Esophagus muscularis mucosa (tissue), 3 donors: ENCODE measurements around the gene FAM89A.
"Not testable (repeated sequence)": the region's sequence is repeated elsewhere in the genome, so short reads cannot be mapped to it uniquely, and the experiment has no call there.

Source experiments
- POLR2A ChIP-seq: fragments of 450-650 bp; IDR thresholded peaks from one replicate; pipeline ENCODE4 v1.6.1; 2017; ENCODE audit warnings: antibody characterized with exemption, moderate library complexity, mild to moderate bottlenecking, low read depth
- POLR2AphosphoS5 ChIP-seq, 2 donors: sonication (generic); formaldehyde crosslinking; IDR thresholded peaks; one replicate each; pipeline ENCODE4 v1.6.1; 2017; ENCODE audit warnings: antibody characterized with exemption in 2 of 2
- TF ChIP-seq, protein P1 (sequence below), 3 experiments: fragments of 200-600 bp in 2 of 3; fragments of 450-650 bp in 1 of 3; sonication (generic) in 2 of 3; IDR thresholded peaks; one replicate each; pipeline ENCODE4 v1.5.1; 2017 to 2019; ENCODE audit warnings: antibody characterized with exemption in 3 of 3, mild to moderate bottlenecking in 2 of 3, moderate library complexity in 1 of 3

DNA sequence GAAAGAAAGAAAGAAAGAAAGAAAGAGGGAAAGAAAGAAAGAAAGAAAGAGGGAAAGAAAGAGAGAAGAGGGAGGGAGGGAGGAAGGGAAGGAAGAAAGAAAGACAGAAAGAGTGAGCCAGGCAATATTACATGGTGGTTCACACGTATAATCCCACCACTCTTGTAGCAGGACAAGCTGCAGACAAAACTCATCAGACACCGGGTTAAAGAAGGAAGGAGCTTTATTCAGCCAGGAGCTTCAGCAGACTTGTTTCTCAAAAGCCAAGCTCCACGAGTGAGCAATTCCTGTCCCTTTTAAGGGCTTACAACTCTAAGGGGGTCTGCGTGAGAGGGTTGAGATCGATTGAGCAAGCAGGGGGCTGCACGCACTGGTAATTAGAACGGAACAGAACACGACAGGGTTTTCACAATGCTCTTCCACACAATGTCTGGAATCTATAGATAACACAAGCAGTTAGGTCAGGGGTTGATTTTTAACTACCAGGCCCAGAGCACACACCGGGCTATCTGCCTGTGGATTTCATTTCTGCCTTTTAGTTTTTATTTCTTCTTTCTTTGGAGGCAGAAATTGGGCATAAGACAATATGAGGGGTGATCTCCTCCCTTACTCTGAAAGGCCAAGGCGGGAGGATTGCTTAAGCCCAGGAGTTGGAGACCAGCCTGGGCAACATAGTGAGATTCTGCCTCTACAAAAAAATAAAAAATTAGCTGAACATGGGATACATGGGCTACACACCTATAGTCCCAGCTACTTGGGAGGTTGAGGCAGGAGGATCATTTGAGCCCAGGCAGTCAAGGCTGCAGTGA is 6.1 kb upstream of the FAM89A start:
- TF ChIP-seq, protein P1, sequence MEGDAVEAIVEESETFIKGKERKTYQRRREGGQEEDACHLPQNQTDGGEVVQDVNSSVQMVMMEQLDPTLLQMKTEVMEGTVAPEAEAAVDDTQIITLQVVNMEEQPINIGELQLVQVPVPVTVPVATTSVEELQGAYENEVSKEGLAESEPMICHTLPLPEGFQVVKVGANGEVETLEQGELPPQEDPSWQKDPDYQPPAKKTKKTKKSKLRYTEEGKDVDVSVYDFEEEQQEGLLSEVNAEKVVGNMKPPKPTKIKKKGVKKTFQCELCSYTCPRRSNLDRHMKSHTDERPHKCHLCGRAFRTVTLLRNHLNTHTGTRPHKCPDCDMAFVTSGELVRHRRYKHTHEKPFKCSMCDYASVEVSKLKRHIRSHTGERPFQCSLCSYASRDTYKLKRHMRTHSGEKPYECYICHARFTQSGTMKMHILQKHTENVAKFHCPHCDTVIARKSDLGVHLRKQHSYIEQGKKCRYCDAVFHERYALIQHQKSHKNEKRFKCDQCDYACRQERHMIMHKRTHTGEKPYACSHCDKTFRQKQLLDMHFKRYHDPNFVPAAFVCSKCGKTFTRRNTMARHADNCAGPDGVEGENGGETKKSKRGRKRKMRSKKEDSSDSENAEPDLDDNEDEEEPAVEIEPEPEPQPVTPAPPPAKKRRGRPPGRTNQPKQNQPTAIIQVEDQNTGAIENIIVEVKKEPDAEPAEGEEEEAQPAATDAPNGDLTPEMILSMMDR (IDR thresholded peaks at IDR 0.05), result not testable (repeated sequence)
- TF ChIP-seq POLR2AphosphoS5 (IDR thresholded peaks at IDR 0.05); POLR2A: not testable (repeated sequence)
